T-cell (primary cell): ENCODE measurements around the gene TAS2R19. TPM values are rescaled to one million over a fixed set of nuclear protein-coding genes. Genes with fewer than 3 reads are reported as not detected.
"Not testable (repeated sequence)": the region's sequence is repeated elsewhere in the genome, so short reads cannot be mapped to it uniquely, and the experiment has no call there.

Experiments
- ATAC-seq, 4 experiments: fragments of 200-7000 bp in 3 of 4; fragments of 150-1000 bp in 1 of 4; cut with Tn5 transposase; replicated peaks in 1 of 4; 1 replicate in 3 of 4; 2 replicates in 1 of 4; pipeline ENCODE4 v1.10.0; 2021; ENCODE audit warnings: moderate library complexity in 3 of 4, mild to moderate bottlenecking in 2 of 4, moderate number of reproducible peaks in 1 of 4
- CTCF ChIA-PET, 2 donors: fragments of 300-600 bp; sonication (Branson Sonifier 250); formaldehyde crosslinking; loops; one replicate each; lab custom pipeline; 2022; ENCODE audit warnings: antibody characterized with exemption in 2 of 2; lab: Charles Lee
- POLR2A ChIA-PET, 2 donors: fragments of 300-600 bp; sonication (Branson Sonifier 250); formaldehyde crosslinking; loops; one replicate each; lab custom pipeline; 2022; ENCODE audit warnings: antibody characterized with exemption in 2 of 2; lab: Charles Lee
- DNase-seq, 35 experiments: peaks; one replicate each; pipeline versions ENCODE4 v3.0.0 to v3.0.0-alpha.2; 2013 to 2023
- H3K27ac ChIP-seq: one replicate; pipeline ENCODE4 v1.5.1; 2013; ENCODE audit warnings: low read length
- H3K27me3 ChIP-seq, 2 experiments: replicated peaks in 1 of 2; 1 replicate in 1 of 2; 2 replicates in 1 of 2; pipeline versions ENCODE4 v1.6.1 to v1.7.0; 2013; ENCODE audit warnings: low read length in 1 of 2, mixed read lengths in 1 of 2; ENCODE audit not compliant: control insufficient read depth in 2 of 2, insufficient read depth in 2 of 2; ENCODE audit errors: extremely low read depth in 1 of 2
- H3K36me3 ChIP-seq, 2 donors: 1 replicate in 1 of 2; 2 replicates in 1 of 2; pipeline versions ENCODE4 v1.6.1 to v1.7.0; 2013; ENCODE audit warnings: low read length in 1 of 2; ENCODE audit not compliant: control insufficient read depth in 2 of 2, insufficient read depth in 1 of 2; ENCODE audit errors: extremely low read depth in 1 of 2
- H3K4me1 ChIP-seq, 2 experiments: 1 replicate in 1 of 2; 2 replicates in 1 of 2; pipeline versions ENCODE4 v1.6.1 to v1.7.0; 2013; ENCODE audit warnings: low read length in 2 of 2, mixed read lengths in 1 of 2; ENCODE audit not compliant: insufficient read depth in 2 of 2, control insufficient read depth in 1 of 2; ENCODE audit errors: extremely low read depth in 1 of 2
- H3K4me3 ChIP-seq, 2 donors: 1 replicate in 1 of 2; 2 replicates in 1 of 2; pipeline versions ENCODE4 v1.5.1 to v1.7.0; 2013; ENCODE audit warnings: mild to moderate bottlenecking in 2 of 2, low read length in 1 of 2, moderate library complexity in 1 of 2; ENCODE audit not compliant: control insufficient read depth in 1 of 2; ENCODE audit errors: extremely low read depth in 1 of 2
- H3K9me3 ChIP-seq: 2 replicates; pipeline ENCODE4 v1.7.0; 2013
- H3K27ac Mint-ChIP-seq, 2 donors: one replicate each; pipeline ENCODE4 v1.8.0; 2020 to 2021; ENCODE audit warnings: mild to moderate bottlenecking in 2 of 2, mixed read lengths in 2 of 2
- H3K27me3 Mint-ChIP-seq, 2 donors: one replicate each; pipeline ENCODE4 v1.8.0; 2021 to 2022; ENCODE audit warnings: mixed read lengths in 2 of 2
- H3K36me3 Mint-ChIP-seq: one replicate; pipeline ENCODE4 v1.8.0; 2021; ENCODE audit warnings: mixed read lengths
- H3K4me1 Mint-ChIP-seq, 3 donors: one replicate each; pipeline ENCODE4 v1.8.0; 2020 to 2022; ENCODE audit warnings: mixed read lengths in 3 of 3, mild to moderate bottlenecking in 1 of 3
- H3K4me3 Mint-ChIP-seq, 3 donors: one replicate each; pipeline ENCODE4 v1.8.0; 2020 to 2022; ENCODE audit warnings: mild to moderate bottlenecking in 3 of 3, mixed read lengths in 3 of 3, moderate library complexity in 3 of 3
- H3K9me3 Mint-ChIP-seq, 3 donors: one replicate each; pipeline ENCODE4 v1.8.0; 2020 to 2022; ENCODE audit warnings: mixed read lengths in 3 of 3
- WGBS: methylation state at CpG from one replicate; pipeline ENCODE4 v1.1.5; 2013; ENCODE audit warnings: missing lambda C conversion rate; ENCODE audit not compliant: insufficient coverage; 5-methylcytosine and 5-hydroxymethylcytosine counted together
- total RNA-seq, 35 experiments: library from RNA in 6 of 35; stranded (reverse) in 6 of 35; fragments of 120-200 nt in 1 of 35; gene quantifications; one replicate each; pipeline versions ENCODE4 v1.2.1 to v1.2.4 and lab custom pipeline; 2013 to 2026

TAS2R19 gene
- total RNA-seq, 5 donors from 2014 or later (not counting 1 experiment from before 2014, with no cell fraction given): 1.4 to 6.7 (median 2.4) TPM

GRCh38 chr12:11039171-11039570 lies 16.8 kb upstream of the TAS2R19 start:
- H3K36me3 Mint-ChIP-seq: peaks cover 50% of the 10 kb centered on the region

GRCh38 chr12:11033959-11034358 lies 11.5 kb upstream of the TAS2R19 start:
- CTCF ChIA-PET, H3K36me3 ChIP-seq, H3K4me3 ChIP-seq, H3K4me1 Mint-ChIP-seq, H3K9me3 ChIP-seq, H3K27ac Mint-ChIP-seq, DNase-seq, H3K27ac ChIP-seq, H3K27me3 Mint-ChIP-seq, ATAC-seq, POLR2A ChIA-PET, H3K4me1 ChIP-seq, H3K27me3 ChIP-seq, H3K9me3 Mint-ChIP-seq, H3K4me3 Mint-ChIP-seq: not testable (repeated sequence)
- peaks cover 40% of the 10 kb centered on the region for H3K36me3 Mint-ChIP-seq
- no CpG with 5 or more reads among the region's 3 CpGs for WGBS

More at GRCh38 chr12:11039171-11039570, 16.8 kb upstream of the TAS2R19 start:
- CTCF ChIA-PET: no interaction called here
- DNase-seq: no peak
- WGBS: no CpG with 5 or more reads among the region's 3 CpGs
- no peaks in the 10 kb centered on the region for H3K36me3 ChIP-seq
- H3K4me3 Mint-ChIP-seq: no peak overlapping the region
- H3K27ac Mint-ChIP-seq: no peak overlapping the region
- peaks cover 0 to under 1% (median 0%) of the 10 kb centered on the region in 3 donors for H3K9me3 Mint-ChIP-seq
- no peak for ATAC-seq
- no peaks in the 10 kb centered on the region for H3K27me3 ChIP-seq
- no peaks in the 10 kb centered on the region for H3K27me3 Mint-ChIP-seq
- no peaks in the 10 kb centered on the region for H3K4me1 ChIP-seq
- H3K9me3 ChIP-seq: peaks cover 3% of the 10 kb centered on the region
- peaks cover 0 to 17% (median 15%) of the 10 kb centered on the region in 3 donors for H3K4me1 Mint-ChIP-seq
- POLR2A ChIA-PET: no interaction called here
- H3K4me3 ChIP-seq: no peak overlapping the region
- no peak overlapping the region for H3K27ac ChIP-seq

GRCh38 chr12:11031307-11031706 lies 8.9 kb upstream of the TAS2R19 start, which contains the start of gene TAS2R31:
Gene TAS2R31, minus strand, starts transcription at chr12:11031407. Its CDS starts 72 bp downstream, at chr12:11031335.
- H3K4me1 ChIP-seq: no peaks in the 10 kb centered on the region
- POLR2A ChIA-PET: no interaction called here
- no peaks in the 10 kb centered on the region for H3K27me3 Mint-ChIP-seq
- DNase-seq: no peak
- H3K4me3 ChIP-seq: no peak within 1 kb of the TSS
- H3K4me3 Mint-ChIP-seq: no peak within 1 kb of the TSS
- peaks cover 0 to 14% of the 10 kb centered on the region in 2 donors for H3K36me3 ChIP-seq
- CTCF ChIA-PET: no interaction called here
- H3K9me3 ChIP-seq: no peaks in the 10 kb centered on the region
- no peak within 1 kb of the TSS for H3K27ac Mint-ChIP-seq
- no peak within 1 kb of the TSS for H3K27ac ChIP-seq
- 100% methylated on average over 4 of the region's 6 CpGs for WGBS
- no peaks in the 10 kb centered on the region for H3K9me3 Mint-ChIP-seq
- peaks cover 0 to 5% (median 0%) of the 10 kb centered on the region in 3 donors for H3K4me1 Mint-ChIP-seq
- ATAC-seq: no peak
- no peaks in the 10 kb centered on the region for H3K27me3 ChIP-seq
- H3K36me3 Mint-ChIP-seq: peaks cover 49% of the 10 kb centered on the region

- Histone ChIP-seq H3K27me3 (no peaks in the 10 kb centered on the region), H3K27ac (no peak overlapping the region), H3K4me1 (no peaks in the 10 kb centered on the region), H3K9me3 (no peaks in the 10 kb centered on the region), H3K36me3 (peaks cover 0 to 11% of the 10 kb centered on the region in 2 donors), H3K4me3 (no peak overlapping the region)
- DNase-seq: no peak
- Mint-ChIP-seq H3K27me3 (no peaks in the 10 kb centered on the region), H3K4me3 (no peak overlapping the region), H3K4me1 (peaks cover 0 to 2% (median 0%) of the 10 kb centered on the region in 3 donors), H3K27ac (no peak overlapping the region), H3K9me3 (peaks cover 5 to 7% (median 5%) of the 10 kb centered on the region in 3 donors), H3K36me3 (peaks cover 52% of the 10 kb centered on the region)
- ChIA-PET POLR2A (no interaction called here), CTCF (no interaction called here)
- no peak for ATAC-seq
- WGBS: 100% methylated on average over 2 of the region's 6 CpGs
Observed at GRCh38 chr12:11026118-11026517, 3.7 kb upstream of the TAS2R19 start.

- Histone ChIP-seq H3K27me3 (no peaks in the 10 kb centered on the region), H3K9me3 (no peaks in the 10 kb centered on the region), H3K27ac (no peak overlapping the region), H3K36me3 (peaks cover 0 to 11% of the 10 kb centered on the region in 2 donors), H3K4me3 (no peak overlapping the region), H3K4me1 (no peaks in the 10 kb centered on the region)
- H3K27ac Mint-ChIP-seq: no peak overlapping the region
- no CpG with 5 or more reads among the region's 2 CpGs for WGBS
- DNase-seq (no peak), ATAC-seq (no peak)
- H3K4me3 Mint-ChIP-seq: no peak overlapping the region
- peaks cover 49% of the 10 kb centered on the region for H3K36me3 Mint-ChIP-seq
- H3K9me3 Mint-ChIP-seq: peaks cover 5 to 7% (median 5%) of the 10 kb centered on the region in 3 donors
- ChIA-PET CTCF (no interaction called here), POLR2A (no interaction called here)
- H3K27me3 Mint-ChIP-seq: no peaks in the 10 kb centered on the region
- peaks cover 0 to 2% (median 0%) of the 10 kb centered on the region in 3 donors for H3K4me1 Mint-ChIP-seq
Observed at GRCh38 chr12:11023387-11023786, 967 bp upstream of the TAS2R19 start.

GRCh38 chr12:11016937-11017336 lies 5.5 kb downstream of the TAS2R19 start:
- no peaks in the 10 kb centered on the region for H3K9me3 ChIP-seq
- H3K9me3 Mint-ChIP-seq: no peaks in the 10 kb centered on the region
- H3K36me3 Mint-ChIP-seq: peaks cover 47% of the 10 kb centered on the region
- no peaks in the 10 kb centered on the region for H3K27me3 ChIP-seq
- no peak overlapping the region for H3K27ac Mint-ChIP-seq
- no CpG with 5 or more reads among the region's 1 CpG for WGBS
- no peak for DNase-seq
- POLR2A ChIA-PET: no interaction called here
- H3K4me1 ChIP-seq: no peaks in the 10 kb centered on the region
- ATAC-seq: no peak
- H3K4me3 Mint-ChIP-seq: no peak overlapping the region
- no peaks in the 10 kb centered on the region for H3K27me3 Mint-ChIP-seq
- CTCF ChIA-PET: no interaction called here
- no peak overlapping the region for H3K4me3 ChIP-seq
- peaks cover 9 to 10% (median 10%) of the 10 kb centered on the region in 3 donors for H3K4me1 Mint-ChIP-seq
- H3K27ac ChIP-seq: no peak overlapping the region
- H3K36me3 ChIP-seq: no peaks in the 10 kb centered on the region
